ENCODE measurements around the gene TMC3.

TMC3 gene

GRCh38 chr15:81326466-81327212 is 47.4 kb downstream of the TMC3 start:
- in situ Hi-C loops (cut with MboI; ENCODE audit: low sequenced_read_pairs): no loop called here

- in situ Hi-C loops (cut with MboI; ENCODE audit: low sequenced_read_pairs): no loop called here
Measured at GRCh38 chr15:81323944-81324881, 49.8 kb downstream of the TMC3 start, which contains the start of gene STARD5. STARD5 (minus strand) TSS chr15:81324141; CDS start chr15:81324099, 42 bp downstream.

DNA sequence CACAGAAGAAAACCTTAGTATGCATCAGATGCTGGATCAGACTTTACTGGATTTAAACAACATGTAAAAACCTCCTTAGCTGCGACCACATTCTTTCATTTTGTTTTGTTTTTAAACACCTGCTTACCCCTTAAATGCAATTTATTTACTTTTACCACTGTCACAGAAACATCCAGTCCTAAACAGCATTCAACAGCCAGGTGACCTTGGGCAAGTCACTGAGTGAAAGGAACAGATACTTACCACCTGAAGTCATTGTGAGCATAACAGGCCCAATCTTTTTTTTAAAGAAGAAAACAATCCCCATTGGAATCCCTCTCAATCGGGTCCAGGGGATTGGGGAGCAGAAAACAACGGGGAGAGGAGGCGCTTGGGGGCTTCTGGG is 50.5 kb downstream of the TMC3 start:
- in situ Hi-C loops (cut with MboI; ENCODE audit: low sequenced_read_pairs): no loop called here

GRCh38 chr15:81322676-81323253 is 51.2 kb downstream of the TMC3 start:
- in situ Hi-C loops (cut with MboI; ENCODE audit: low sequenced_read_pairs): no loop called here

GRCh38 chr15:81321667-81322066 is 52.3 kb downstream of the TMC3 start:
- in situ Hi-C loops (cut with MboI; ENCODE audit: low sequenced_read_pairs): no loop called here

- in situ Hi-C loops (cut with MboI; ENCODE audit: low sequenced_read_pairs): no loop called here
Measured at GRCh38 chr15:81317642-81318017, 56.4 kb downstream of the TMC3 start.

DNA sequence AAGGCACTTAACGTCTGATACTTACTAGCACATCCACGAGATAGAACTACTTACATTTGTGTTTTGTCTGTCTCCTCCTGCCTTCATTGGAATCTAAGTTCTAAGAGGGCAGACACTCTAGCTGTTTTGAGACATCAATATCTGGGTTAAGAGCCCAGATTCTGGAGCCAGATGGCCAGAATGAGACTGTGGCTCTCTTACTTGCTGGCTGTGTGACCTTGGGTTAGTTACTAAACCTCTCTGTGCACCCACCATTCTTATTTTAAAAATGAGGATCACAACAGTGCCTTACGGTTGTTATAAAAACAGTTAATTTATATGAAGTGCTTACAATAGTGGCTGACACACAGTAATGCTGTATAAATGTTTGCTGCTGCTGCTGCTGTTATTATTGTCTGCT is 57.7 kb downstream of the TMC3 start:
- in situ Hi-C loops (cut with MboI; ENCODE audit: low sequenced_read_pairs): no loop called here

GRCh38 chr15:81315452-81316175 is 58.4 kb downstream of the TMC3 start:
- in situ Hi-C loops (cut with MboI; ENCODE audit: low sequenced_read_pairs): no loop called here

GRCh38 chr15:81314378-81314777 is 59.6 kb downstream of the TMC3 start:
- in situ Hi-C loops (cut with MboI; ENCODE audit: low sequenced_read_pairs): no loop called here

DNA sequence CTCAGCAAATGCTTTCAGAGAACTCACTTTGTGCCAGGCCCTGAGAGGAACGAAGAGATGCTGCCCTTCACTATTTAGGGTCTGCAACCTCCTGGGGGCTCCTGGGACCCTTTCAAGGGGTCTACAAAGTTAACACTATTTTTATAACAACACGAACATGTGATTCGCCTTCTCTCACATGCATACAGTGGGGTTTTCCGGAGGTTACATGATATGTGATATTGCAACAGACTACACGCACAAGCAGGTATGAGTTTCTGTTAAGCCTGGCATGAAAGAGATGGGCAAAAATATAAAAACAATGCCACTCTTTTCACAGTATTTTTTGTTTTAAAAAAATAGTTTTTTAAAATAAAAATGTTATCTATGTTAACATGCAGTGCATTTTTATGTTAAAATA is 60.3 kb downstream of the TMC3 start:
- in situ Hi-C loops (cut with MboI; ENCODE audit: low sequenced_read_pairs): no loop called here

DNA sequence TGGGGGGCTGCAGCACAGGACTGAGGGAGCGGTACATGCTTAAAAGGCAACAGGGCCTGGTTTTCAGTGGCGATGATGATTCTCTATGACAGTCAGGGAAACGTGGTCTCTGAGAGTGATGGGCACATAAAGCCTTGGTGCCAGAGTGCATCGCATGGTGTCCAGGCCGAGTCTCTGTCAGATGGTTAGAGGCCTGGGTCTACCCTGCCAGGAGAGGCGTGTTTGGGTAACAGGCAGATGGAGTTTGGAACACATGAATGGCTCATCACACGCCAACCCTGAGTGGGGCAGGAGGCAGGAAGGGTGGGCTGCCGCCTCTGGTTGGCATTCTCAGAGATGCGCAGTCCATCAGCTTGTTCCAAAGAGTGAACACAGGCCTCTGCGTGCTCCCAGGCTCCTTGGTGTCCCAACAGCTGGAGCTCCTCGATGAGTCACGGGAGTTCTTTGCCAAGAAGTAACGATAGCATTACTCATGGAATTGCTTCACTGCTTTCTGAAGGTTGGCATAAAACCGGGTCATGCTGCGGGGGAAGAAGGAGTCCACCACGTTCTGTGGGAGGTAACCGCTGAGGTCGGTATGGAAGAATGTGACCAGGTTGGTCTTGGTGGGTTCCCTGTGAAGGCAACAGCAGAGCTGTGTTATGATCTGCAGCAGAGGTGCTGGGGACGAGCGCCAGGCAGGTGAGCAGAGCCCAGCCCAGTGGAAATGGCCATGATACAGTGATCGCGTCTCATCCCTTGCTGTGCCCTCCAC is 61.0 kb downstream of the TMC3 start:
- in situ Hi-C loops (cut with MboI; ENCODE audit: low sequenced_read_pairs): no loop called here

DNA sequence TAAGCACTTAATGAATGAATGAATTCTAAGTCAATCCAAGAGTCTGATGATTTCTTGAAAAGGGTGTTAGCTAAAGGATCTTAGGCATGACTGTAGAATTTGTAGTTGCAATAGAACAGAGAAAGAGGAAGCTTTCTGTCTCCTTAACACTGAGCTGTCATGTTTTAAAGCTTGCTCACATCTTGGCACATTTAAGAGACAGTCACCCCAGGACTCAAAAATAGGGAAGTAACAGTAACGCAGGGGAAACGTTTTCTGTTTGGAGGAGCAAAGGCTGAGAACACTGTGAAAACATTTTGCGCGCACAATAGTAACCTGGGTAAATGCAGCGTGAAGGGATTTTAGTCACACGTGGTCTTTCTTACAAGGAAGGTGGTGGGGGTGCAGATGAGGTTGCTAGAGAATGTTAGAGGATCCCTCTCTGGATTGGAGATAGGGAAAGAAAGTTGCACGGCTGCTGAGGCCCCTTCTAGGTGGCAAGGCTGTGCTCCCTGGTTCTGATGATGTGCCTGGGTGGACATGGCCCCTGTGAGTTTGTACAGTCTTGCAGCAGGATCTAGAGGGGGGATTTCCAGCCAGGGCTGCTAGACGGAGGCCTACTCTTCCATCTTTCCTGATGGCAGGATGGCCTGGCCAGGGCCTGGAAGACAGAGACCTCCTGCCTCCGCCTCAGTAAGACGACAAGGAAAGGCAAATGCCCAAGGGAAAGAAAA is 62.1 kb downstream of the TMC3 start:
- in situ Hi-C loops (cut with MboI; ENCODE audit: low sequenced_read_pairs): no loop called here

- in situ Hi-C loops (cut with MboI; ENCODE audit: low sequenced_read_pairs): no loop called here
Measured at GRCh38 chr15:81310480-81310879, 63.5 kb downstream of the TMC3 start.

- in situ Hi-C loops (cut with MboI; ENCODE audit: low sequenced_read_pairs): no loop called here
Measured at GRCh38 chr15:81309647-81310450, 64.2 kb downstream of the TMC3 start.

DNA sequence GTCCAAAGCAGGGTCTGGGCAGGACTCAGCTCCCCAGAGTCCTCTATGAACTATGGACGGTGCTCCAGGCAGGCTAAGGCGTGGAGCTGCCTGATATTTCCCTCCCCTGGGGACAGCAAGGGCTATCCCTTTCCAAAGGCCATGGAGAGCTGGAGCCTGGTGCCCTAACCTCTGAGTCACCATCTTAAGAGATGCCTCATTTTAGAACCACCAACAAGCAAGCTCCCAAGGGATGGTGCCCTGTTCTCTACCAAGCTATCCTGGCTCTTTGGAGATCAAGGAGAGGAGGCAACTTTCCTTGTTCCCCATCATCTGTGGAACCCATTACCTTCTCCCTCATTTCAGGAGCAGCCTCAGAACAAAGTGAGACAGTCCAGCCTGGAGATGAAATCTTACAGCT is 65.8 kb downstream of the TMC3 start:
- in situ Hi-C loops (cut with MboI; ENCODE audit: low sequenced_read_pairs): no loop called here

DNA sequence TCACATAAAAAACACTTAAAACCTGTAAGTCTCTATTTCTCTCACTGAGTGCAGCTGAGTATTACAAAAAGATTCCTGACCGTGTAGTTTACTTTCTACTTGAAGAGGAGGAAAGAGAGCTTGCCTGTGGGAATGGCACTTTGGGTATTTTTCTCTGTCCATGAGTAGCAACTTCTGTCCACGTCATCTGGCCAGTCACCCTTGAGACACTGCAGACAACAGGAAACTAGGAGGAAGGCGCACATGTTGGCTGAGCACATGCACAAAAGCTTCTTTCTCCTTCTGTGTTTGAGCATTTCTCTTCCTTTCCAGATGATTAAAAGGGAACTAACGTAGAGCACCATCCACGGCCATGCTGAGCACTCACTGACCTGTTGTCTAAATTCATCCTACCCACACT is 69.8 kb downstream of the TMC3 start:
- in situ Hi-C loops (cut with MboI; ENCODE audit: low sequenced_read_pairs): no loop called here

DNA sequence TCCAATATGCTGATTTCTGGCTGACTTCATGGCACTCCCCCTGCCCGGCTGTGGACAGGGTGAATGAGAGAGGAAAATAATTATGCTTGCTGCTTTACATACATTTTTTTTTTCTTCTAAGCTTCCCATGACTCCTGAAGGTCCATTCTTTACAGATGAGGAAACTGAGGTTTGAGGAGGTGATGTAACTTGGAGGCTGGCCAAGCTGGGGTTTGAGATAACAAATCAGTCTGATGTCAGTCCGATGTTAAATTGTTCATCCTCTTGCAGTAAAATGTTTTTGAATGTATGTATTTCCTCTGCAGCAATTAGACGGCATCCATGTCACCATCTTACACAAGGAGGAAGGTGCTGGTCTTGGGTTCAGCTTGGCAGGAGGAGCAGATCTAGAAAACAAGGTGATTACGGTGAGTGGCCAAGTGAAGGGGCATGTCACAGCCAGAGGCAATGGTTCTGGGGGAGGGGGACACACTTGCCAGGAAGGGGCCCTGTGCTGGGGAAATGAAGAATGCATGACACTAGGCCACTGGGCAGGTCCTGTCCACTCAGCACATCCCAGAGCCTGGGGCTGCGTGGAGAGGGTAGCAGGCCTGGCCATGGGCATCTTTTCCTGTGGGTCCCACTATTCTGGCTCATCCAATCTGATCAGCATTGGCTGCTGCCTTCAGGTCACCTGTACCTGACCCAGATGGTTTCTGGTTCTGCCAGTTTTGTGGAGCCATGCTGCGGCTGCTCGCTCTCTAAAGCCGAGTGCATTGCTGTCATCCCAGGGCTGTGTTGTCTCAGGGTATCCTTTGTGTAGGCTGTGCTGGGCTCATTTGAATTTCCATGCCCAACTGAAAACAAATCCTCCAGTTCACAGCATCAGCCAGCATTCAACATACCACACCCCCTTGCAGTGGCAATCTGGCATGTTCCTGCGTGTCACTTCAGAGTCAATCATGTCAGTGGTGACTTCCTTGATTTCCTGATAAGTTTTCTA is 70.5 kb downstream of the TMC3 start:
- in situ Hi-C loops (cut with MboI; ENCODE audit: low sequenced_read_pairs): no loop called here

- in situ Hi-C loops (cut with MboI; ENCODE audit: low sequenced_read_pairs): no loop called here
Measured at GRCh38 chr15:81302701-81303109, 71.3 kb downstream of the TMC3 start.

Measured in HL-60/S4 treated with retinoic acid at 250 ng/mL for 4 days and 3 days (cell line).